OCI-LY1 (cell line): ENCODE measurements around the gene SLC25A39.

Experiments used
- CTCF ChIP-seq: fragments of 200-600 bp; sonication (generic), shearing (Covaris generic); IDR thresholded peaks from 2 replicates; pipeline ENCODE4 v1.5.1; 2017; ENCODE audit warnings: mild to moderate bottlenecking, antibody characterized with exemption, low read length, moderate library complexity, mixed read lengths
- EZH2 ChIP-seq: fragments of 200-600 bp; sonication (generic), shearing (Covaris generic); IDR thresholded peaks from 2 replicates; pipeline ENCODE4 v1.8.0; 2017; ENCODE audit warnings: borderline replicate concordance, mixed run types, mild to moderate bottlenecking, antibody characterized with exemption, low read length, moderate library complexity, mixed read lengths

- TF ChIP-seq CTCF (no peak), EZH2 (no peak)
Observed at GRCh38 chr17:44348234-44348987, 23.8 kb upstream of the SLC25A39 start.
